LNCaP clone FGC (cell line): ENCODE data around the gene GARIN5A.
A peak's percentile ranks its signal among the peaks of the same experiment; 100 is the strongest.

Source experiments
- DNase-seq: peaks from one replicate; pipeline ENCODE4 v3.0.0-alpha.2; 2011; ENCODE audit warnings: low read depth
- H3K4me3 ChIP-seq: 2 replicates; pipeline ENCODE4 v1.5.1; 2011; ENCODE audit warnings: mild to moderate bottlenecking, low read depth, low read length, control low read depth
- TF ChIP-seq, protein P1 (sequence below): IDR thresholded peaks from 2 replicates; pipeline ENCODE4 v1.5.1; 2012; ENCODE audit warnings: mild to moderate bottlenecking; ENCODE audit not compliant: control insufficient read depth, insufficient read depth; ENCODE audit errors: extremely low read depth

The GARIN5A gene

DNA sequence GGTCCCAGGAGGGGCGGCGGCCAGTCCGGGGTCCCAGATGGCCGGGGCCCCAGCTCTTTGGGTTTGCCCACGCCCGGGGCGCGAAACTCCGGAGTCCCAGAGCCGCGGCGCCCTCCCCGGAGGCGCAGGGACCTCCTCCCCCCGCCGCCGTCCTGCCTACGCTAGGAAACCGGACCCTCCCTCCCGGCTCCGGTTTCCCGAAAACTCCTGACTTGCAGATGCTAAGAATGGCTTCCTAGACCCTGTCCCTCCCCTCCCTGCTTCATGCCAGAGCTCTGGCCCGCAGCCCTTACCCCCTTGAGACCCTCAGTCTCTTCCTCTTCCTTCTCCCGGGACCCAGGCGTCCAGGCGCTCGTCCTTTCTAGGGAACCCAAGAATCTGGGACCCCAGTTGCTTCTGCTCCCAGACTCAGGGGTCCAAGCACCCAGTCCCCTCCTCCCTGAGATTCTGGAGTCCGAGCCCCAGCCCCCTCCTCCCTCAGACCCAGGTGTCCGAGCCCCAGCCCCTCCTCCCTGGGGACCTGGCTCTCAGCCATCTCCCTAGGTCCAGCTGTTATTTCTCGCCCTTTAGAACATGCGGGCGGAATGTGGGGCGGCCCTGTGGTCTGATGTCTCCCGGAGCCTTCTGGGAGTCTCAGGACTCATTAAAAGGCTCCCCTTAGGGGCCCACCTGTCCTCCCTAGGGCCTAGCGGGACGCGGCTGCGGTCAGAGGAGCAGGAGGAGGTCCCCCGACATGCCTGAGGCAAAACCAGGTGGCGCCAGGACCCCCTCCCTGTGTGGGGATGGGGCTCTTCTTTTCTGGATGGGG lies 44.2 kb downstream of the GARIN5A start, which contains the start of gene MYBPC2:
Gene MYBPC2, plus strand, starts transcription at position 672 of the 808 bp plus-strand sequence. Its CDS starts 62 bp downstream, at position 734.
- H3K4me3 ChIP-seq = peak within 1 kb of the TSS; percentile 54
- TF ChIP-seq, protein P1, sequence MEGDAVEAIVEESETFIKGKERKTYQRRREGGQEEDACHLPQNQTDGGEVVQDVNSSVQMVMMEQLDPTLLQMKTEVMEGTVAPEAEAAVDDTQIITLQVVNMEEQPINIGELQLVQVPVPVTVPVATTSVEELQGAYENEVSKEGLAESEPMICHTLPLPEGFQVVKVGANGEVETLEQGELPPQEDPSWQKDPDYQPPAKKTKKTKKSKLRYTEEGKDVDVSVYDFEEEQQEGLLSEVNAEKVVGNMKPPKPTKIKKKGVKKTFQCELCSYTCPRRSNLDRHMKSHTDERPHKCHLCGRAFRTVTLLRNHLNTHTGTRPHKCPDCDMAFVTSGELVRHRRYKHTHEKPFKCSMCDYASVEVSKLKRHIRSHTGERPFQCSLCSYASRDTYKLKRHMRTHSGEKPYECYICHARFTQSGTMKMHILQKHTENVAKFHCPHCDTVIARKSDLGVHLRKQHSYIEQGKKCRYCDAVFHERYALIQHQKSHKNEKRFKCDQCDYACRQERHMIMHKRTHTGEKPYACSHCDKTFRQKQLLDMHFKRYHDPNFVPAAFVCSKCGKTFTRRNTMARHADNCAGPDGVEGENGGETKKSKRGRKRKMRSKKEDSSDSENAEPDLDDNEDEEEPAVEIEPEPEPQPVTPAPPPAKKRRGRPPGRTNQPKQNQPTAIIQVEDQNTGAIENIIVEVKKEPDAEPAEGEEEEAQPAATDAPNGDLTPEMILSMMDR = no peak
- no peak for DNase-seq

DNA sequence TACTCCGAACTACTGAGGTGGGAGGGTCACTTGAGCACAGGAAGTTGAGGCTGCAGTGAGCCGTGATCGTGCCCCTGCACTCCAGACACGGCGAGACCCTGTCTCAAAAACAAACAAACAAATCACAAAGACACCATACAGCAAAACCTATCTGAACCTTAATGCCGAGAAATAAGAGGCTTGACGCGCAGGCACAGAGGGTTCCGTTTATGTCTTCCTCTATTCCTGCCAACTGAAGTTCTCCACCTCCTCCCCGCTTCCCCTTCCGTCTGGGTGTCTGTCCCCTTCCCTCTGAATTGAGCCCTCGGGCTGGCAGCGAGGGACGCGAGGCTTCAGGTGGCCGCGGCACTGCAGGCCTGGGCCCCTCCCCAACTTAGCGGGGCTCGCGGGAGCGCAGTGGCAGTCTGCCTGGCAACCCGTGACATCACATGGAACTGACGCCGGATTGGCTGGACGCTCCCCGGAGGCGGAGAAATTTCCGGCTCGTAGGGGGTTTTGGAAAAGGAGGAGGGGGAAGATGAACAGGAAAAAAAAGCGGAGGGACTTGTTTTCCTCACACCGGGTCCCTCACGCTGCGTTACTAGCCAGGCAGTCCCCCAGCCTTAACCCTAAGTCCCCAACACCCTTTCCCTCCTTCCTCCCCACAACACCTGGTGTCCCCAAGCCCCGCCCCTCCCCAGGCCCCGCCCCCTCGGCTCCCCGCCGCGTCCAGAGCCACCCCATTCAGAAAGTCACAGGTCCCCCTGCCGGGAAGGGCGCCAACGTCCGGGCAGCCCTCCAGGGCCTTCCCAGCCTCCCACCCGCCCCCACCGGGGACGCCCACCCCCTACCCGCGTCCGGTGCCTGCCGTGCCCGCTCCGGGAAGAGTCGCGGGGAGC lies 45.1 kb downstream of the GARIN5A start:
- H3K4me3 ChIP-seq = peak overlapping the region; percentile 54
- DNase-seq = no peak
- TF ChIP-seq, protein P1 = no peak

DNA sequence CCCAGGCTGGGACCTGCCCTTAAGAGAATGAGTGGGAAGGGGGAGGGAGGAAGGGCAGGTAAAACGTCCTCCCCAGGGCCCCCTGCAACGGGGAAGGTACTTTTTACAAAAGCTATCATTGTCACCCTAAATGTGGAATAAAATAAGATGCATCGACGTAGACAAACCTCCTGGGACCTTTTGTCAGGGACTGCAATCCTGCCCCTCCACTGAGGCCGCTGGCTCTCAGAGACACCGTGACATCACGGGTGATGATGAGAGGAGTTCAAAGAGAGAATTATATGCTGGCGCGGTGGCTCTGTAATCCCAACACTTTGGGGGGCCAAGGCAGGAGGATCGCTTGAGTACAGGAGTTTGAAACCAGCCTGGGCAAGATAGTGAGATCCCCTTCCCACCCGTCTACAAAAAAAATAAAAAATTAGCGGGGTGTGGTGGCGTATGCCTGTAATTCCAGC lies 45.7 kb downstream of the GARIN5A start:
- TF ChIP-seq, protein P1 = no peak
- H3K4me3 ChIP-seq = no peak overlapping the region
- DNase-seq = no peak

DNA sequence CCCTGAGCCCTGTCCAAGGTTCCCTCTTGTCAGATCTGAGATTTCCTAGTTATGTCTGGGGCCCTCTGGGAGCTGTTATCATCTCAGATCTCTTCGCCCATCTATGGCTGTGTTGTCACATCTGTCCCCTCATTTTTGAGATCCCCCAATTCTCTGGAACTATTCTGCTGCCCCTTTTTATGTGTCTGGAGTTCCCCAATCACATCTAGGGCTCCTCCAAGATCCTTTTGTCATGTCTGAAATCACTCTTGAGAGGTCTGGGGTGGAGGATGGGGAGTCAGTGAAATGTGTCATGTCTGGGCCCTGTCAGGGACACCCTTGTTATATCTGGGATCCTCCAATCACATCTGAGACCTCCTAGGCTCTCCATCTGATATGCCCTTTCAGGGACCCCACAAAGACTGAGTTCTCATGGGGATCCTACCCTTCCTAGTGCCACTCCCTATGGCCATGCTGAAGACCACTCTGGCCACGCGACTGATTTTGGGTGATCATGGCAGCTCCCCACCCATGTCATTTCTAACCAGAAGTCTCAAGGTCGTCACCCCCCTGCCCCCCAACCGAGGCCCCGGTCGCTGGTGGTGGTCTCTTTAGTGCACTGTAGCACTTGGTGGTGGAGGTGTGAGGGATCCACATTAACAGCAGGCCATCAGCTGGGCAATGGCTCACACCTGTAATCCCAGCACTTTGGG lies 47.7 kb downstream of the GARIN5A start:
- no peak overlapping the region for H3K4me3 ChIP-seq
- no peak for DNase-seq
- TF ChIP-seq, protein P1 = no peak

DNA sequence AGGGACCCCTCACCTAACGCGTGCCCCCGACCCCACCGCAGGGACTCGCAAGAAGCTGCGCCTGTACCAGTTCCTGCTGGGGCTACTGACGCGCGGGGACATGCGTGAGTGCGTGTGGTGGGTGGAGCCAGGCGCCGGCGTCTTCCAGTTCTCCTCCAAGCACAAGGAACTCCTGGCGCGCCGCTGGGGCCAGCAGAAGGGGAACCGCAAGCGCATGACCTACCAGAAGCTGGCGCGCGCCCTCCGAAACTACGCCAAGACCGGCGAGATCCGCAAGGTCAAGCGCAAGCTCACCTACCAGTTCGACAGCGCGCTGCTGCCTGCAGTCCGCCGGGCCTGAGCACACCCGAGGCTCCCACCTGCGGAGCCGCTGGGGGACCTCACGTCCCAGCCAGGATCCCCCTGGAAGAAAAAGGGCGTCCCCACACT lies 48.6 kb downstream of the GARIN5A start:
- H3K4me3 ChIP-seq = peak overlapping the region; percentile 28
- TF ChIP-seq, protein P1 = no peak
- no peak for DNase-seq

DNA sequence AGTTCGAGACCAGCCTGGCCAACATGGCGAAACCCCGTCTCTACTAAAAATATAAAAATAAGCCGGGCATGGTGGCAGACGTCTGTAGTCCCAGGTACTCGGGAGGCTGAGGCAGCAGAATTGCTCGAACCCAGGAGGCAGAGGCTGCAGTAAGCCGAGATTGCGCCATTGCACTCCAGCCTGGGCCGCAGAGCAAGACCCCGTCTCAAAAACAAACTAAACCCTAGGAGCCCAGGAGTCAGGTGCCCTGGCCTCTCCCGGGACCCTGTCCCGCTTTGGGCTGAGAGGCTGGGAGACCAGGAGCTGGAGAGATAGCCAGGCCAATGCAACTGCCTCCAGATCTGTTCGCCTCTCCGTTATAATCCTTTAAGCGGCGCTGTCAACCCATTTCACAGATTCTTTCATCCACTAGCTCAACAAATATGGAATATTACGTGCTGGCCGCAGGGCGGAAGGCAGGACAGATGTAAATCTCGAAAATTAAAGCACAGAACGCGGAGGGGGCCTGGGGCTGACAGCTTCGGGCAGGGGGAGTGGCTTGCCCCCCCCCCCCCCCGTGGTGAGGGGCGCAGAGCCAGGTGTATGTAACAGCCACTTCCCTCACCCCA lies 49.2 kb downstream of the GARIN5A start:
- TF ChIP-seq, protein P1 = no peak
- DNase-seq = no peak
- no peak overlapping the region for H3K4me3 ChIP-seq
